Measurements from ENCODE around the gene ZNF438. TPM values are rescaled to one million over a fixed set of nuclear protein-coding genes. Genes with fewer than 3 reads are reported as not detected.

ZNF438 gene
- total and polyA plus RNA-seq, 8 donors: 9.6 to 20.1 (median 10.7) TPM

GRCh38 chr10:30821994-30822692 is 209.5 kb downstream of the ZNF438 start:
- intact Hi-C loops (cut with DNase I): no loop called here
- DNase-seq: no peak
- no peak for ATAC-seq
- no peaks in the 10 kb centered on the region for H3K9me3 ChIP-seq
- no peak for TF ChIP-seq CTCF (IDR thresholded peaks at IDR 0.05)
- H3K4me3 ChIP-seq: no peak overlapping the region
- no peaks in the 10 kb centered on the region for H3K4me1 ChIP-seq
- no peaks in the 10 kb centered on the region for H3K27me3 ChIP-seq
- no peak overlapping the region for H3K27ac ChIP-seq
- H3K36me3 ChIP-seq: no peaks in the 10 kb centered on the region

- no peak for ATAC-seq
- peak overlapping the region; percentile 38 to 72 for H3K27ac ChIP-seq
- intact Hi-C loops (cut with DNase I): no loop called here
- no peaks in the 10 kb centered on the region for H3K4me1 ChIP-seq
- no peak overlapping the region for H3K4me3 ChIP-seq
- no peak for TF ChIP-seq CTCF (IDR thresholded peaks at IDR 0.05)
- no peaks in the 10 kb centered on the region for H3K27me3 ChIP-seq
- H3K9me3 ChIP-seq: no peaks in the 10 kb centered on the region
- DNase-seq: no peak
- H3K36me3 ChIP-seq: no peaks in the 10 kb centered on the region
Observed at GRCh38 chr10:30821261-30821993, 210.2 kb downstream of the ZNF438 start.

GRCh38 chr10:30820261-30820991 is 211.2 kb downstream of the ZNF438 start:
- DNase-seq: no peak
- no peaks in the 10 kb centered on the region for H3K4me1 ChIP-seq

GRCh38 chr10:30819341-30820181 is 212.1 kb downstream of the ZNF438 start:
- Histone ChIP-seq H3K4me1 (no peaks in the 10 kb centered on the region), H3K27ac (peak overlapping the region; percentile 13 to 72), H3K4me3 (no peak overlapping the region), H3K27me3 (no peaks in the 10 kb centered on the region), H3K9me3 (no peaks in the 10 kb centered on the region), H3K36me3 (no peaks in the 10 kb centered on the region)
- intact Hi-C loops (cut with DNase I): no loop called here
- no peak for ATAC-seq
- no peak for DNase-seq
- no peak for TF ChIP-seq CTCF (IDR thresholded peaks at IDR 0.05)

More at GRCh38 chr10:30820261-30820991, 211.2 kb downstream of the ZNF438 start:
- intact Hi-C loops (cut with DNase I): no loop called here
- ATAC-seq: peak; percentile 9
- Histone ChIP-seq H3K4me3 (no peak overlapping the region), H3K36me3 (no peaks in the 10 kb centered on the region), H3K9me3 (no peaks in the 10 kb centered on the region), H3K27me3 (no peaks in the 10 kb centered on the region), H3K27ac (peak overlapping the region; percentile 38 to 72)
- no peak for TF ChIP-seq CTCF (IDR thresholded peaks at IDR 0.05)

All from left lung (tissue), 10 donors.